ENCODE data around the gene RAC3.
"Not testable (repeated sequence)": the region's sequence is repeated elsewhere in the genome, so short reads cannot be mapped to it uniquely, and the experiment has no call there.

RAC3 gene

GRCh38 chr17:82024859-82025258 is 6.6 kb upstream of the RAC3 start:
- DNase-seq (ENCODE audit: low read depth) = no peak

DNA sequence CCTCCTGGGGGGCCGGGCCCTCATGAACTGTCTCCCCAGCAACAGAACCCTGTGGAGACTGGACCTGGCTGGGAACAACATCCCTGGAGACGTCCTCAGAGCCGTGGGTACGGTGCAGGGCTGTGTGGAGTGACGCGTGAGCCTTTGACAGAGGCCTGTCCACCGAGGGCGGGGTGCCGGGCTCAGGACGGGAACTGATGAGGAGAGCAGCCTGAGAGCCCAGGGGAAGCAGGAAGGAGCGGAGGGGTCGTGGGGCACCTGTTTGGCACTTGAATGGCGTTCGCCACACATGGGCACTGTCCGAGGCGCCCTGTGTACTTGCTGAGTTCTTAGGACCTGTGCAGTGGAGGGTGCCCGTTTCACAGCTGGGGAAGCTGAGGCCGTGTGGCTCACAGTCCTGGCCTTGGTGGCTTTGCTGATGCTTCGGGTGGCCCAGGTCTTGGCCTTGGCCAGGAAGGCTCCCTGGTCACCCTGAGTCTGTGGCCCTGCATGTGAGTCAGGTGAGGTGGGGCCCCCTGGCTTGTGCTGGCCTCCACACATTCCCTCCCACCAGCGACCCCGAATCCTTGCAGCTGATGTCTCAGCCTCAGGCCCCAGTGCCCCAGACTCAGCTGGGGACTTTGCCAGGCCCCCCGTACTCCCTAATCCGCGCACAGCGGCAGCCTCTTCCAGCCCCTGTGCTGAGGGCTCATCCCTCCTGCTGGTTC is 5.9 kb upstream of the RAC3 start:
- no peak for DNase-seq (ENCODE audit: low read depth)

DNA sequence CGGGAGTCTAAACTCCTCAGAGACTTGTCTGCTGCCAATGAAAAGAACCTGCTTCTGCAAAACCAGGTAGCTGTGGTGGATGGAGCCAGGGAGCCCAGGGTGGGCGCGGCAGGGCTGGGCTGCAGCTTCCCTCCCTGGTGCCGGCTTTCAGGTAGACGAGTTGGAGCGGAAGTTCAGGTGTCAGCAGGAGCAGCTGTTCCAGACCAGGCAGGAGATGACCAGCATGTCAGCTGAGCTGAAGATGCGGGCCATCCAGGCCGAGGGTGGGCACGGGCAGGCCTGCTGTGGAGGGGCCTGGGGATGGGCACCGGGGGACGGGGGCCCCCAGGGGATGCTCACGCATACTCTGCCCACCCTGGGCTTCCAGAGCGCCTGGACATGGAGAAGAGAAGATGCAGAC is 3.2 kb upstream of the RAC3 start:
- no peak for DNase-seq (ENCODE audit: low read depth)

DNA sequence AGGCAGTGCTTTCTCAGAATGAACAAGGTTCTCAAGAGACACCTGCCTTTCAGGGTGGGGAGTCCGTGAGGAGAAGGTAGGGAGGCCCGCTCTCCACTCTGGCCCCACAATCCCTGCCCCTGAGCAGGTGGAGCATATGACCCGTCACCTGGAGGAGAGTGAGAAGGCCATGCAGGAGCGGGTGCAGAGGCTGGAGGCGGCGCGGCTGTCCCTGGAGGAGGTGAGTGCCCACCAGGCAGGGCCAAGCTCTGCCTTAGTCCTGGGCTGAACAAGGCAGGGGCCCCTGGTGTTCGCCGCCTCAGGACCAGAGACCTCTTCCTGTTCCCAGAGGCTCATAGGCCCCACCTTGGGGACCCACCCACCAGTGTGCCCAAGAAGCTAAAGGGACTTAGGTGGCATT is 2.5 kb upstream of the RAC3 start:
- no peak for DNase-seq (ENCODE audit: low read depth)

GRCh38 chr17:82029391-82029790 is 2.1 kb upstream of the RAC3 start:
- DNase-seq (ENCODE audit: low read depth) = no peak

DNA sequence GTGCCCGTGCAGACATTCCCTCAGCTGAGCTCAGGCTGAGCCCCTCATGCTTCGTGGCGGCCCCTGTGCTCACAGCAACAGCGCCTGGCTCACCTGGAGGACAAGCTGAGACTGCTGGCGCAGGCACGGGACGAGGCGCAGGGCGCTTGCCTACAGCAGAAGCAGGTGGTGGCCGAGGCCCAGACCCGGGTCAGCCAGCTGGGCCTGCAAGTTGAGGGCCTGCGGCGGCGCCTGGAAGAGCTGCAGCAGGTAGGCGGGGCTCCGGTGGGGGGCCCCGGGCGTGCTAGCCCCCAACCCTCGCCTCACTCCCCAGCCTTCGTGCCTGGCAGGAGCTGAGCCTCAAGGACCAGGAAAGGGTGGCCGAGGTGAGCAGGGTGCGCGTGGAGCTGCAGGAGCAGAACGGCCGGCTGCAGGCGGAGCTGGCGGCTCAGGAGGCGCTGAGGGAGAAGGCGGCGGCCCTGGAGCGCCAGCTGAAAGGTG is 1.4 kb upstream of the RAC3 start:
- DNase-seq (ENCODE audit: low read depth) = no peak

DNA sequence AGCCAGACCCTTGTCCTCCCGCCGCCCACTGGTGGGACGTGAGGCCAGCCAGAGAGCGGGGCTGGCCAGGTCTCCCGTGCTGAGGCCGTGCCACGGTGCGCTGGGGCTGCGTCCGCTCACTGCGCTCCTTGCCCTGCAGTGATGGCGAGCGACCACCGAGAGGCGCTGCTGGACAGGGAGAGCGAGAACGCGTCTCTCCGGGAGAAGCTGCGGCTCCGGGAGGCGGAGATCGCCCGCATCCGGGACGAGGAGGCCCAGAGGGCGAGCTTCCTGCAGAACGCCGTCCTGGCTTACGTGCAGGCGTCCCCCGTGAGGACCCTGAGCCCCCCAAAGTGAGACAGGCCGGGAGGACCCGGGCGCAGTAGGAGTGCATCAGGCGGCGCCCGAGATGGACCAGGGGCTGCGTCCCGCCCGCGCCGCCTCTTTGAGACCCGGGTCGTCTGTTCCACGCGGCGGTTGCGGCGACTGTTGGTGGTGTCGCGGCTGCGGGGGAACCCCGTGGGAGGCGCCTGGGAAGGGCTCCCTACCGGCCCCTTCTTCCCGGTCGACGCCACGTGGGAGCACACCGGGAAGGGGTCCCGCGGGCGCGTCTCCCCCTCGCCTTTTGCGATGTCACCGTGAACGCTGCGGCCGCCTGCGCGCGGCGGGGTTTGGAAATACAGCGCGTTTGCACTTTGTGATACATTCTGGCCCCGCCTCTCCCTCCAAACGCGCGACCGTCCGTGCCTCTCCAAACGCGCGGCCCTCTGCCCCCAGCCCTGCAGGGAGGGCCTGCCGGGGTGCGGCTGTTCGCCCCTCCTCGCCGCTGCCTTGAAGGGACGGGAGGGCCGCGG is 792 bp upstream of the RAC3 start:
- peak; percentile 71 for DNase-seq (ENCODE audit: low read depth)

- DNase-seq (ENCODE audit: low read depth) = no peak
Measured at GRCh38 chr17:82031885-82032627, 578 bp downstream of the RAC3 start.

GRCh38 chr17:82033359-82034085 is 2.0 kb downstream of the RAC3 start:
- no peak for DNase-seq (ENCODE audit: low read depth)

DNA sequence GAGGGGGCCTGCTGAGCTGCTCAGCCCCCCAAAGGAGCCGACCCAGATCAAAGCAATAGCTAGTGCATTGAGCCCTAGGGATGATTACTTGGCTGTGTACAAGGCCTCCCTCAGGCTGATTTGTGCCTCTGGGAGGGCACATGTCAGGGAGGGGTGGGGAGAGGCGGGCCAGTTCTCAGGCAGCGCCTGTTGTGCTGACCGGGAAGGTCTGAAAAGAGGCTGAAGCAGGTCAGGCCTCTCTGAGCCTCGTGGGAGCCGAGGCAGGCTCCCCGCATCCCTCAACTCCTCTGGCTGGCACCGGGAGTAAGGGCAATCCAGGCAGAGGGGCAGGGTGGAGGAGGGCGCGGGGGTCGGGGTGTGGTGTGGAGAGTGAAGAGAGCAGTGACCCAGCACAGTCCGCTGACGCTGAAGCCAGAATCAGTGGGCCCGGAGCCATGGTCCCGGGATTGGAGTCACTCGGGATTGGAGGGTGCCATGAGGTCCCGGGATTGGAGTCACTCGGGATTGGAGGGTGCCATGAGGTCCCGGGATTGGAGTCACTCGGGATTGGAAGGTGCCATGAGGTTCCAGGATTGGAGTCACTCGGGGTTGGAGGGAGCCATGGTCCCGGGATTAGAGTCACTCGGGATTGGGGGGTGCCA is 3.0 kb downstream of the RAC3 start:
- DNase-seq (ENCODE audit: low read depth) = no peak

DNA sequence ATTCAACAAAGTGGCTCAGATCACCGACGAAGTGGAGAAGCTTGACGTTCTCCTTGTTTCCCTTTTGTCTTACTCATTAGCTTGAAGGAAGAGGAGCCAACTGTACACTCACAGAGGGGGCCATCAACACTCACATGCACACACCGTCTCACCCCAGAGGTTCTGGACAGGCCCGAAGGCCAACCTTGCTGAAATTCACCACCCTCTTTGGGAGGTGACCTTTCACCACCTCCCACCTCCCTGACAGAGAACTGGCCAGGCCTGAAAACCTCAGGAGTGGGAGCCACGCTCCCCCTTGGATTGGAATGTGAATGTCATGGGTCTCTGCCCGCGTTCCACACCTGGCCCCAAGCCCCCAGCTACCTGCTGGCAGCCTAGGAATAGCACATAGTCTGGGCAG is 4.0 kb downstream of the RAC3 start:
- no peak for DNase-seq (ENCODE audit: low read depth)

DNA sequence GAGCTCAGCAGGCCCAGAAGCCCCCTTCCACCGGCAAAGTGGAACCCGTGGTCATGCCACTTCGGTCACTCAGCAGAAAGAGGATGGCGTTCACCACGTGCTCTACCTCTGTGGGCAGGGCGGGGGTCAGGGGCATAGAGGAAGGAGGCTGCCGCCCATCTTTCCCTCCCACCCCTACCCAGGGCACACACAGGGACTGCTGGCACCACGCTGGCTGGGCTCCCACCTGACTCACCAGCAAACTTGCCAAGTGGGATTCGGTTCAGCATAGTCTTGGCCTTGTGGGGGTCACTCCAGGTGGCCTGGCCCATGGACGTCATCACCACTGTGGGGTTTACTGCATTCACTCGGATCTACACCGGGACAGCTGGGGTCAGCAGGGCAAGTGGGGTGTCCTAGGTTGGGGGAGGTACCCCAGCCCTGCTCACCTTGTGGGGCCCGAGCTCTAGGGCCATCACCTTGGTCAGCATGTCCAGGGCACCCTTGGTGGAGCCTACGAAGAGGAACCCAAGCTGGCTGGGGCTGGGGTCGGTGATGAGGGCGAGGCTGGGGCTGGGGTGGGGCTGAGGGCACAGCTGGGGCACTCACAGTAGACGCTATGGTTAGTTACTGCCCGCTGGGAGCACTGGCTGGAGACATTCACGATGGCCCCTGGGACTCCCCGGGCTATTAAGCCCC is 4.6 kb downstream of the RAC3 start:
- no peak for DNase-seq (ENCODE audit: low read depth)

- DNase-seq (ENCODE audit: low read depth) = no peak
Measured at GRCh38 chr17:82036634-82037091, 5.2 kb downstream of the RAC3 start.

DNA sequence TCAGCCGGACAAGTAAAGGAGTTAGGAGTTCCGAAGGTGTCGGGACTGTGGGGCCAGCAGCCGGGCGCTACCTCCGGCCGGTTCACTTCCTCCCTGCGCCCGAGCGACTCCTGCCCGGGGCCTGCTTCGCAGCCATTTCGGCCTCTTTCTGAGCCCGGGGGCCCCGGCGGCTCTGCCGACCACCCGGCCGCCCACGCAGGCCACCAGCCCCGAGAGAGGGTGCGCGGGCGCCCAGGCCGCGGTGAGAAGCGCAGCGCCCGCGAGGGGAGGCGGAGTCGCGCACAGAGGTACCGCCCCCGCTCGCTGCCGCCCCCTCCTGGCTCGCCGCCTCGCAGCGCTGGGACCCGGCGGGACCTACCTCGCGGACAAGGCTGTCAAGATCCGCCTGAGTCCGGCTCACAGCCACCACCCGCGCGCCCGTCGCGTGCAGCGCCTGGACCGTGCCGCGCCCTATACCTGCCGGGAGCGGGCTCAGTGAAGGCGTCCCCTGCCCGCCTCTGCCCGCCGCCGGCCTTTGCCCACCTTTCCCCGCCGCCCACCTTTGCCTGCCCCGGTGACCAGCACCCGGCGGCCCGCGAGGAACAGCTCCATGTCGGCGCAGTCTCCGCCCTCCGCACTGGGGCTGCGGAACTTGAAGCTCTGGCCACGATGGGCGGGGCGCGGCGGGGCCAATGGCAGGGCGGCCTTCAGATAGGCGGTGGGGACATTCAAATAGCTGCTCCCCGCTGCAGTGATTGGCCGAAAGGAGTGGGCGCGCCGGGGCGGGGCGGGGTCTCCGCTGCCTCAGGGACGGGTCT is 5.8 kb downstream of the RAC3 start, which contains the start of gene DCXR:
Gene DCXR (minus strand): TSS at position 606 of the 797 bp plus-strand sequence. CDS start 15 bp downstream, at position 591.
- peak; percentile 83 for DNase-seq (ENCODE audit: low read depth)

DNA sequence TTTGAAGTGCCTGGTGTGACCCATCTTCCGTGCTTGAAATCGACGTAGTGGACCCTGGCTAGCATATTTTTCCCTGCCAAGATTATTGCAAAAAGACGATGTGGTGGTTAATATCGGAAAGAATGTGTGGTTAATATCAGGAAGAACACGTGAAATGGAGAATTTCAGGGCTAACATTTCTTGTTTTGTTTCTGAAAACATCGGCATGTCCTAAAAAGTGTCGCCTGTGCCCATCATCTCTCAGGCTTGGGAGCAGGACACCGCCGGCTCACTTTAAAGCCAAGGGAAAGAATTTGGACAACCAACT is 6.4 kb downstream of the RAC3 start:
- DNase-seq (ENCODE audit: low read depth) = no peak

DNA sequence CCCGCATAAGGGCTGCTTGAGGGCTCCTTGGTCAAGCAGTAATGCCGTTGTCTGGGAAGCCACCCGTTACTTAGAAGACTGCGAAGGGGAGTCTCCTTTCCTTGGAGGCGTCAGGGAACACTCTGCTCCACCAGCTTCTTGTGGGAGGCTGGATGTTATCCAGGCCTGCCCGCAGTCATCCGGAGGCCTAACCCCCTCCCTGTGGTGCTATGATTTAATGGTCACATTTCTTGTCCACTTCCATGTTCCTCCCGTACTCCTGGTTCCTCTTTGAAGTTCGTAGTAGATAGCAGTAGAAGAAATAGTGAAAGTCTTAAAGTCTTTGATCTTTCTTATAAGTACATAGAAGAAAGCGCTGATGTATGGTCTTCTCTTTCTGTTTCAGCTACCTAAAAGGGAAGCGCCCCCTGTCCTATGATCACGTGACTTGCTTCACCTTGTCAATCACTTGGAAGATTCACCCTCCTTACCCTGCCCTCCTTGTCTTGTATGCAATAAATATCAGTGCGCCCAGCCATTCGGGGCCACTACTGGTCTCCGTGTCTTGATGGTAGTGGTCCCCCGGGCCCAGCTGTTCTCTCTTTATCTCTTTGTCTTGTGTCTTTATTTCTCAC is 7.4 kb downstream of the RAC3 start:
- DNase-seq (ENCODE audit: low read depth) = not testable (repeated sequence)

- no peak for DNase-seq (ENCODE audit: low read depth)
Measured at GRCh38 chr17:82039695-82040299, 8.3 kb downstream of the RAC3 start.

DNA sequence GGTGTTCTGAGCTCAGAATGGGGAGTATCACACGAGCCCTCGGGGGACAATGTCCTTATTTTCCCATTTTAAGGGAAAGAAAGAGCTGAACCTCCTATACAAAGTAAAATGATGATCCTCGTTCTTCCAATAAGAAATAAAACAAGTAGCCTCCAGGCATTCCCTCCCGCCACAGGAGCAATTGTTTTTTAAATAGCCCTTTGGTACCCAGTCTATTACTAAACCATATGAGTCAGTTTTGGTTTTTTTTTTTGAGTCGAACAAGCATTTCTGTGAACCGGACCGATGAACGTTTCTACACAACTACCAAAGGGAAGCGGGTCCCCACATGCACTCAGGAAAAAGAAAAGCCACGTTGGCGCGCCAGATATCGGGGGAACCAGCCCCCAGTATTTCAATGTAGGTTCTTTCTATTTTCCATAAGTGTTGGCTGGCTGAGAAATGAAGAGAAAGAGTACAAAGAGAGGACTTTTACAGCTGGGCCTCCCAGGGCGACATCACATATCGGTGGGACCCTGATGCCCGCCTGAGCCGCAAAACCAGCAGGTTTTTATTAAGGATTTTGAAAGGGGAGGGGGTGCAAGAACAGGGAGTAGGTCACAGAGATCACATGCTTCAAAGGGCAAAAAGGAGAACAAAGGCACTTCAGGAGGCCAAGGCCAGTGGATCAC is 9.8 kb downstream of the RAC3 start:
- DNase-seq (ENCODE audit: low read depth) = no peak

GRCh38 chr17:82042649-82043048 is 11.2 kb downstream of the RAC3 start:
- no peak for DNase-seq (ENCODE audit: low read depth)
